Thyroid gland (tissue), 4 donors: Measurements from ENCODE around the gene ST3GAL3. TPM values are rescaled to one million over a fixed set of nuclear protein-coding genes. Genes with fewer than 3 reads are reported as not detected.
A peak's percentile ranks its signal among the peaks of the same experiment; 100 is the strongest.

Source experiments
- DNase-seq, 2 donors: peaks; one replicate each; pipeline ENCODE4 v3.0.0-alpha.2; 2019
- H3K27ac ChIP-seq, 3 donors: fragments of 200-600 bp; sonication (generic); 1 replicate in 2 of 3; 2 replicates in 1 of 3; pipeline ENCODE4 v1.5.1; 2016 to 2019; ENCODE audit warnings: mild to moderate bottlenecking in 1 of 3, moderate library complexity in 1 of 3
- H3K27me3 ChIP-seq: fragments of 200-600 bp; sonication (generic); one replicate; pipeline ENCODE4 v1.5.1; 2019
- H3K36me3 ChIP-seq, 2 donors: fragments of 200-600 bp; sonication (generic); one replicate each; pipeline ENCODE4 v1.5.1; 2016 to 2019
- H3K4me1 ChIP-seq, 2 donors: fragments of 200-600 bp; sonication (generic); one replicate each; pipeline ENCODE4 v1.5.1; 2017 to 2019
- H3K4me3 ChIP-seq, 3 donors: fragments of 200-600 bp; sonication (generic); replicated peaks in 1 of 3; 1 replicate in 2 of 3; 2 replicates in 1 of 3; pipeline ENCODE4 v1.5.1; 2016; ENCODE audit warnings: mild to moderate bottlenecking in 1 of 3
- H3K9me3 ChIP-seq: fragments of 200-600 bp; sonication (generic); one replicate; pipeline ENCODE4 v1.5.1; 2017
- CTCF ChIP-seq, 6 experiments: fragments of 200-600 bp in 3 of 6; fragments of 450-650 bp in 3 of 6; sonication (generic) in 3 of 6; IDR thresholded peaks; one replicate each; pipeline ENCODE4 v1.5.1; 2016 to 2019; ENCODE audit warnings: antibody characterized with exemption in 6 of 6, mild to moderate bottlenecking in 2 of 6, inconsistent platforms in 1 of 6, moderate library complexity in 1 of 6
- POLR2A ChIP-seq, 2 donors: fragments of 450-650 bp; IDR thresholded peaks; one replicate each; pipeline ENCODE4 v1.6.1; 2017; ENCODE audit warnings: antibody characterized with exemption in 2 of 2, mild to moderate bottlenecking in 2 of 2, moderate library complexity in 1 of 2
- WGBS, 2 donors: methylation state at CpG; one replicate each; pipeline ENCODE4 v1.1.5; 2017; 5-methylcytosine and 5-hydroxymethylcytosine counted together
- intact Hi-C: fragments of 100-400 bp; cut with DNase I; formaldehyde crosslinking; loops from one replicate; pipeline ENCODE4 v1.15.1; 2023
- total RNA-seq, 4 donors: library from RNA; depleted of rRNA; stranded (reverse); fragments of >200 nt; gene quantifications; one replicate each; pipeline ENCODE4 v1.2.3, GENCODE V29; 2016

The ST3GAL3 gene
- total RNA-seq, 4 donors from 2014 or later: 12.1 to 17.7 (median 14.3) TPM

- 75 to 96% methylated on average over 3 of the region's 3 CpGs for WGBS, 2 donors
- peaks cover 9 to 14% of the 10 kb centered on the region in 2 donors for H3K4me1 ChIP-seq
- no peaks in the 10 kb centered on the region for H3K36me3 ChIP-seq
- TF ChIP-seq CTCF (IDR thresholded peaks at IDR 0.05) (no peak), POLR2A (IDR thresholded peaks at IDR 0.05) (no peak)
- H3K27me3 ChIP-seq: no peaks in the 10 kb centered on the region
- no peak for DNase-seq
- intact Hi-C loops: no loop called here
- H3K27ac ChIP-seq: no peak overlapping the region
- no peaks in the 10 kb centered on the region for H3K9me3 ChIP-seq
- H3K4me3 ChIP-seq: no peak overlapping the region
Observed at GRCh38 chr1:43942411-43942810, 235.1 kb downstream of the ST3GAL3 start.

GRCh38 chr1:43944860-43945259 lies 237.5 kb downstream of the ST3GAL3 start:
- Histone ChIP-seq H3K4me3 (no peak overlapping the region), H3K36me3 (no peaks in the 10 kb centered on the region), H3K4me1 (peaks cover 22 to 32% of the 10 kb centered on the region in 2 donors), H3K27ac (no peak overlapping the region), H3K27me3 (no peaks in the 10 kb centered on the region), H3K9me3 (no peaks in the 10 kb centered on the region)
- WGBS, 2 donors: 94 to 97% methylated on average over 1 of the region's 1 CpG
- no peak for TF ChIP-seq POLR2A (IDR thresholded peaks at IDR 0.05)
- no peak for TF ChIP-seq CTCF (IDR thresholded peaks at IDR 0.05)
- DNase-seq: no peak
- intact Hi-C loops: no loop called here

- no peaks in the 10 kb centered on the region for H3K9me3 ChIP-seq
- no peak for DNase-seq
- intact Hi-C loops: no loop called here
- WGBS, 2 donors: 10 to 14% methylated on average over 3 of the region's 3 CpGs
- peak overlapping the region; percentile 27 to 96 (median 96) for H3K27ac ChIP-seq
- peak overlapping the region; percentile 46 to 83 (median 75) for H3K4me3 ChIP-seq
- H3K36me3 ChIP-seq: no peaks in the 10 kb centered on the region
- no peak for TF ChIP-seq POLR2A (IDR thresholded peaks at IDR 0.05)
- TF ChIP-seq CTCF (IDR thresholded peaks at IDR 0.05): no peak
- H3K4me1 ChIP-seq: peaks cover 22 to 41% of the 10 kb centered on the region in 2 donors
- no peaks in the 10 kb centered on the region for H3K27me3 ChIP-seq
Observed at GRCh38 chr1:43945674-43946235, 238.4 kb downstream of the ST3GAL3 start.

GRCh38 chr1:43946236-43947060 lies 239.1 kb downstream of the ST3GAL3 start, which contains the start of gene IPO13:
Gene IPO13, plus strand, starts transcription at chr1:43946950. Its CDS starts 651 bp downstream, at chr1:43947601.
- no peaks in the 10 kb centered on the region for H3K36me3 ChIP-seq
- peak; percentile 95 to 96 for DNase-seq
- no peaks in the 10 kb centered on the region for H3K27me3 ChIP-seq
- peak within 1 kb of the TSS; percentile 46 to 83 (median 75) for H3K4me3 ChIP-seq
- peak within 1 kb of the TSS; percentile 96 to 98 (median 96) for H3K27ac ChIP-seq
- TF ChIP-seq POLR2A (IDR thresholded peaks at IDR 0.05) (peak in 1 of 2 donors; percentile 81), CTCF (IDR thresholded peaks at IDR 0.05) (peak; percentile 61 to 86 (median 71))
- peaks cover 25 to 48% of the 10 kb centered on the region in 2 donors for H3K4me1 ChIP-seq
- H3K9me3 ChIP-seq: no peaks in the 10 kb centered on the region
- 0 to 2% methylated on average over 15 to 22 of the region's 74 CpGs for WGBS, 2 donors
- intact Hi-C loops: no loop called here
